Measurements from ENCODE around the gene SENP2.

SENP2 gene

DNA sequence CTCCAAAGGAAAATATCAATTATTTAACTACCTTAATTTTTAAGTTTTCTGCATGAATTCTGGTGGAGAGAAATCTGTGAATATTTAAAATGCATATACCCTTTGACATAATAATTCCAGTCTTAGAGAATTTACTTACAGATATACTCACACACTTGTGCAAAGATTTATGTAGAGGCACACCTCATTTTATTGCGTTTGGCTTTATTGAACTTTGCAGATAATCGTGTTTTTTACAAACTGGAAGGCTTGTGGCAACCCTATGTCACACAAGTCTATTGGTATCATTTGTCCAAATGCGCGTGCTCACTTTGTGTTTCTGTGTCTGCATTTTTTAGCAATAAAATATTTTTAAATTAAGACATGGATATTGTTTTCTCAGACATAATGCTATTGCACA lies 81.5 kb downstream of the SENP2 start:
- FAIRE-seq: no peak
- no peak for DNase-seq (ENCODE audit: insufficient read length, low spot score)

DNA sequence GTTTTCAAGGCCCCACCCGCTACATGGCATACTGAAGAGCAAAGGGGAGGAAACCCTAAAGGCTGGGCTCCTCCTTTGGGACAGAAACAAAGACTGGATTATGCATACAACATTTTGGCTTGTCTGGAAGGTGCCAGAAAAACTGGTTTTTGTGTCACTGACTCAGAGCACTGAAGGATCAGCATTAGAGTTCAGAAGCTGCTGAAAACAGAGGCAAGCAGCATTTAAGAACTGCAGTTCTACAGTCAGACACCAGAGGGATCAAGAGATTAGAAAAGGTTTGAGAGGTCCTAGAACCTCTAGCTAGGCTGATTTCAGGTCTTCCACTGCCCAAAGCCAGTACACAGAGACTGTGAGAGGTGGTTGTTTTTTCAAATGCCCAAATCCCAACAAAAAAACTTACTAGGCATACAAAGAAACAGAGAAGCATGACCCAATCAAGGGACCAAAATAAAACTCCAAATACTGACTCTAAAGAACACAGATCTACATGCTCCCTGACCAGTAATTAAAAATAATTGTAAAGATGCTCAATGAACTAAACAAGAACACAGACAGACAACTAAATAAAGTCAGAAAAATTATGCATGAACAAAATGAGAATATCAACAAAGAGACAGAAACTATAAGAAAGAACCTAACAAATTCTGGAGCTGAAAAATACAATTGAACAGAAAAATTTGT lies 91.2 kb downstream of the SENP2 start:
- FAIRE-seq: no peak

DNA sequence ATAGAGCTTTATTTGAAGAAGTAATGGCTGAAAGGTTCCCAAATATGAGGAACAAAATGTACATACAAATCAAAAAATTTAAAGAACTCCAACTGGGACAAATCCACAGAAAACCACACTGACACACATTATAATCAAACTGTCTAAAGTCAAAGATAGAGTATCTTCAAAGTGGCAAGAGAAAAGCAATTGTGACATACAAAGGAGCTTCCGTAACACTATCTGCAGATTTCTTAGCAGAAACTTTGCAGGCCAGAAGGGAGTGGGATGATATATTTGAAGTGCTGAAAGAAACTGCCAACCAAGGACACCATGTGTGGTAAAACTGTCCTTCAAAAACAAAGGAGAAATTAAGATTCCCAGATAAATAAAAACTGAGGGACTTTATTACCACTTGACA lies 91.9 kb downstream of the SENP2 start:
- no peak for FAIRE-seq
- no peak for DNase-seq (ENCODE audit: insufficient read length, low spot score)

More for the DNA sequence above, 91.2 kb downstream of the SENP2 start:
- DNase-seq (ENCODE audit: insufficient read length, low spot score): peak; percentile 89

DNA sequence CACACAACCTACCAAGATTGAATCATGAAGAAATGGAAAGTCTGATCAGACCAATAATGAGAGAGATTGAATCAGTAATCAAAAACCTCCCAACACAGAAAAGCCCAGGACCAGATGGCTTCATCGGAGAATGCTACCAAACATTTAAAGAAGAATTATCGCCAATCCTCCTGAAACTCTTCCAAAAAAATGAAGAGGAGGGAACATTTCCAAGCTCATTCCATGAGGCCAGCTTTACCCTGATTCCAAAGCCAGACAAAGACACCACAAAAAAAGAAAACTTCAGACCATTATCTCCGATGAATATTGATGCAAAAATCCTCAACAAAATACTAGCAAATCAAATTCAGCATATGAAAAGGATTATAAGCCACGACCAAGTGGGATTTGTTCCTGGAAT lies 94.1 kb downstream of the SENP2 start:
- FAIRE-seq: no peak

More for the DNA sequence above, 94.1 kb downstream of the SENP2 start:
- no peak for DNase-seq (ENCODE audit: insufficient read length, low spot score)
